Gastrocnemius medialis (tissue), 4 donors: ENCODE measurements around the gene SULT4A1.

Experiments
- CTCF ChIP-seq, 5 experiments: fragments of 450-650 bp in 3 of 5; fragments of 200-600 bp in 2 of 5; sonication (generic) in 2 of 5; IDR thresholded peaks in 4 of 5; conservative IDR thresholded peaks in 1 of 5; 1 replicate in 4 of 5; 2 replicates in 1 of 5; pipeline ENCODE4 v1.5.1; 2016 to 2019; ENCODE audit warnings: antibody characterized with exemption in 5 of 5, mild to moderate bottlenecking in 3 of 5, moderate library complexity in 3 of 5
- POLR2A ChIP-seq, 2 donors: fragments of 450-650 bp; IDR thresholded peaks; one replicate each; pipeline ENCODE4 v1.6.1; 2017; ENCODE audit warnings: antibody characterized with exemption in 2 of 2, mild to moderate bottlenecking in 2 of 2, moderate library complexity in 2 of 2

GRCh38 chr22:43855431-43855830 lies 6.9 kb downstream of the SULT4A1 start:
- TF ChIP-seq CTCF (IDR thresholded peaks at IDR 0.05 in 4 of 5, conservative IDR thresholded peaks at IDR 0.05 in 1 of 5) (no peak), POLR2A (IDR thresholded peaks at IDR 0.05) (no peak)
